Measurements from ENCODE around the gene NCOR1.

NCOR1 gene

DNA sequence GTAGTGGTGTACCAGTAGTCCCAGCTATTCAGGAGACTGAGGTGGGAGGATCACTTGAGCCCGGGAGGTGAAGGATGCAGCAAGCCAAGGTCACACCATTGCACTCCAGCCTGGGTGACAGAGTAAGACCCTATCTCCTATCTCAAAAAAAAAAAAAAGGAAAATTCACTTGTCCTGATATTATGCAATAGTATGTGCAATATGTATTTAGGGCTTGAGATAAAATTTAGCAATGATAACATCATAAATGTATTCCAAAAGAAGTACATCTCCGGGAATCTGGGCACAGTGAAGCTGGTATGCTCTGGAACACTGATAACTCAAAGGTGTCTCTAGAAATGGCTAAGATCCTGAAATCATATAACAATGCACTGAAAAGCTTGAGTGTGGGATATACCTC lies 74.5 kb downstream of the NCOR1 start:
- no peaks in the 10 kb centered on the region for H3K9me3 ChIP-seq
- TF ChIP-seq CTCF (IDR thresholded peaks at IDR 0.05), result no peak
- H3K36me3 ChIP-seq, result peaks cover 95% of the 10 kb centered on the region
- H3K27ac ChIP-seq, result no peak overlapping the region
- no peaks in the 10 kb centered on the region for H3K27me3 ChIP-seq
- no peaks in the 10 kb centered on the region for H3K4me1 ChIP-seq (ENCODE audit: control insufficient read depth in 1 of 2, insufficient read depth in 1 of 2, low read depth in 1 of 2, low read length in 1 of 2)
- H3K4me3 ChIP-seq (ENCODE audit: low read depth in 1 of 2, low read length in 1 of 2), result no peak overlapping the region

- H3K27me3 ChIP-seq, result no peaks in the 10 kb centered on the region
- no peaks in the 10 kb centered on the region for H3K9me3 ChIP-seq
- no peaks in the 10 kb centered on the region for H3K4me1 ChIP-seq (ENCODE audit: control insufficient read depth in 1 of 2, insufficient read depth in 1 of 2, low read depth in 1 of 2, low read length in 1 of 2)
- H3K4me3 ChIP-seq (ENCODE audit: low read depth in 1 of 2, low read length in 1 of 2), result no peak overlapping the region
- TF ChIP-seq CTCF (IDR thresholded peaks at IDR 0.05), result no peak
- H3K36me3 ChIP-seq, result peaks cover 84% of the 10 kb centered on the region
- H3K27ac ChIP-seq, result no peak overlapping the region
Observed at GRCh38 chr17:16135461-16135860, 79.9 kb downstream of the NCOR1 start.

DNA sequence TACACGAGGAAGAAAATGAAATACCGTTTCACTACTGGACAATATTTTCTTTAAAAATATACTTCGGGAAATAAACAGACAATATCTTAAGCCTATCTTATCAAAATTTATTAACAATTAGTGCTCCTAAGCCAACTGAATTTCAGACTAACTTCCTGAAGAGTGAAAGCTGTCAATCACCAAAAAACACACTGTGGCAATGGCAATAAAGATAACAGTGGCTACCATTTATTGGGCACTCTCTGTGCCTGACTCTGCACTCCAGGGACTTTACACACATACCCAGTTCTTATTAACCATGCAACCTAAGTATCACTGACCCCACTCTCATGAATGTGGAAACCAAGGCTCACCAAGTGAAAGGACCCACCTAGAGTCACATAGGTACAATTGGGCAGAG lies 83.7 kb downstream of the NCOR1 start:
- no peak for TF ChIP-seq CTCF (IDR thresholded peaks at IDR 0.05)
- Histone ChIP-seq H3K27me3 (no peaks in the 10 kb centered on the region), H3K9me3 (no peaks in the 10 kb centered on the region), H3K4me3 (ENCODE audit: low read depth in 1 of 2, low read length in 1 of 2) (no peak overlapping the region), H3K4me1 (ENCODE audit: control insufficient read depth in 1 of 2, insufficient read depth in 1 of 2, low read depth in 1 of 2, low read length in 1 of 2) (no peaks in the 10 kb centered on the region), H3K36me3 (peaks cover 74% of the 10 kb centered on the region), H3K27ac (no peak overlapping the region)

DNA sequence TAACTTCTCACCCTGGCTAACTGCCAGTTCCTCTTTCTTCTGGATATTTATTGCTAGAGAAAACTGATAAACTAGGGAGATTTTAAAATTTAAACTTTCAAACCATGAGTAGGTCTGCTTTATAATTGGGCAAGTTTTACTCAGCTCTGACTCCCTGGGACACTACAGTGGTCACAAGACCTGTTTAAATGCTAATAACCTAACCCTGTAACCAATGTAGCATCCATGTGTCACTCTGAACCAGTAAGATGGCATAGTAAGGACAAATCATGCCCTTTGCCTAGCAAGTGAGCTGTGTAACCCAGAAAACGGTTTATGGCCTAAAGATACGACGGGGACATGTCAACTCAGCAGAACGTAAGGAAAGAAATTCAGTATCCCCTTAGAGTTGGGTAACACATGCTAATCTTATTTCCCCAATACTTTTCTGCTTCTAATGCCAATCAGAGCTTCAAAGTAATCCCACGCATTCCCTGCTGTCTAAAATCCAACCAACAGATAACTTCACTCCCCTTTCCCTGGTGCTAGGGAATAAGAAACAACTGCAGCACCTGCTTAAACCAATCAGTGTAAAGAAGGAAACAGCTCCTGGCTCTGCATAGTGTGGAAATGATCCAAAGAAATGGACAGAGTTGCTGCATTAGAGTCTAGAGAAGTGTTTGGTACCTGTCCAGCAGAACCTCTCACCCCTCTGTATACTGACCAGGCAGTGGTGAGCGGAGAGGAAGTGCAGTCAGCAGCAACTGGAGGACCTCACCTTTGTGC lies 85.7 kb downstream of the NCOR1 start:
- Histone ChIP-seq H3K4me3 (ENCODE audit: low read depth in 1 of 2, low read length in 1 of 2) (no peak overlapping the region), H3K27me3 (no peaks in the 10 kb centered on the region), H3K27ac (peak overlapping the region; percentile 4), H3K36me3 (peaks cover 75% of the 10 kb centered on the region), H3K9me3 (no peaks in the 10 kb centered on the region), H3K4me1 (ENCODE audit: control insufficient read depth in 1 of 2, insufficient read depth in 1 of 2, low read depth in 1 of 2, low read length in 1 of 2) (no peaks in the 10 kb centered on the region)
- TF ChIP-seq CTCF (IDR thresholded peaks at IDR 0.05), result no peak

- Histone ChIP-seq H3K4me1 (ENCODE audit: control insufficient read depth in 1 of 2, insufficient read depth in 1 of 2, low read depth in 1 of 2, low read length in 1 of 2) (no peaks in the 10 kb centered on the region), H3K9me3 (no peaks in the 10 kb centered on the region), H3K27me3 (no peaks in the 10 kb centered on the region), H3K36me3 (peaks cover 90% of the 10 kb centered on the region), H3K27ac (no peak overlapping the region), H3K4me3 (ENCODE audit: low read depth in 1 of 2, low read length in 1 of 2) (no peak overlapping the region)
- TF ChIP-seq CTCF (IDR thresholded peaks at IDR 0.05), result no peak
Observed at GRCh38 chr17:16123531-16123930, 91.8 kb downstream of the NCOR1 start.
